Brain microvascular endothelial cell (primary cell): ENCODE data around the gene EEA1.

Experiments used
- DNase-seq: peaks from one replicate; pipeline ENCODE4 v3.0.0-alpha.2; 2020
- H3K27ac ChIP-seq: fragments of 250-450 bp; sonication (Bioruptor Pico); 2 replicates; pipeline ENCODE4 v1.5.1; 2020; ENCODE audit warnings: mild to moderate bottlenecking, moderate library complexity
- H3K27me3 ChIP-seq: fragments of 250-450 bp; sonication (Bioruptor Pico); replicated peaks from 2 replicates; pipeline ENCODE4 v1.5.1; 2020; ENCODE audit warnings: mild to moderate bottlenecking
- H3K36me3 ChIP-seq: fragments of 250-450 bp; sonication (Bioruptor Pico); replicated peaks from 2 replicates; pipeline ENCODE4 v1.5.1; 2020; ENCODE audit warnings: mild to moderate bottlenecking
- H3K4me3 ChIP-seq: 2 replicates; pipeline ENCODE4 v1.5.1; 2011; ENCODE audit warnings: low read depth, mild to moderate bottlenecking, control low read depth, low read length, moderate library complexity
- in situ Hi-C: cut with HindIII; loops from 2 replicates; pipeline ENCODE4 v1.10.0; 2017; ENCODE audit warnings: low sequenced_read_pairs, low pct_ligation_motif_present
- TF ChIP-seq, protein P1 (sequence below): IDR thresholded peaks from 2 replicates; pipeline ENCODE4 v1.5.1; 2011; ENCODE audit warnings: low read depth, mild to moderate bottlenecking, moderate library complexity, low read length, control low read depth, inconsistent platforms; ENCODE audit errors: missing control alignments

The EEA1 gene

DNA sequence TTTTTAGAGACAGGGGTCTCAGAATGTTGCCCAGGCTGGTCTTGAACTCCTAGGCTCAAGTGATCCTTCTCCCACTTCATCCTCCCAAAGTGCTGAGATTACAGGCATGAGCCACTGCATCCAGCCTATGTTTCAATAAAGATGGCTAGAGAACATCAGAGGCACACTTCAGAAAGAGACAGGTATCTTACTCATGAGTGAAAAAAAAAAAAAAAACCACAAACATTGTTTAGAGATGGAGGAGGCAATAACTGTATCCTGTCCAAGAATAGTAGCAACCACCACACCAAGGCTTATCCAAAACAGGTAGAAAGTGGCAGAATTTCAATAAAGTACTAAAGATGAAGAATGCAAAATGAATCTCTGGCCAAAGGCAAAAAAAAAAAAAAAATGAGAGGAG is 30.3 kb downstream of the EEA1 start:
- H3K27me3 ChIP-seq = no peaks in the 10 kb centered on the region
- H3K36me3 ChIP-seq = no peaks in the 10 kb centered on the region
- DNase-seq = no peak
- peak overlapping the region; percentile 94 for H3K27ac ChIP-seq
- in situ Hi-C loops = no loop called here
- H3K4me3 ChIP-seq = no peak overlapping the region
- TF ChIP-seq, protein P1, sequence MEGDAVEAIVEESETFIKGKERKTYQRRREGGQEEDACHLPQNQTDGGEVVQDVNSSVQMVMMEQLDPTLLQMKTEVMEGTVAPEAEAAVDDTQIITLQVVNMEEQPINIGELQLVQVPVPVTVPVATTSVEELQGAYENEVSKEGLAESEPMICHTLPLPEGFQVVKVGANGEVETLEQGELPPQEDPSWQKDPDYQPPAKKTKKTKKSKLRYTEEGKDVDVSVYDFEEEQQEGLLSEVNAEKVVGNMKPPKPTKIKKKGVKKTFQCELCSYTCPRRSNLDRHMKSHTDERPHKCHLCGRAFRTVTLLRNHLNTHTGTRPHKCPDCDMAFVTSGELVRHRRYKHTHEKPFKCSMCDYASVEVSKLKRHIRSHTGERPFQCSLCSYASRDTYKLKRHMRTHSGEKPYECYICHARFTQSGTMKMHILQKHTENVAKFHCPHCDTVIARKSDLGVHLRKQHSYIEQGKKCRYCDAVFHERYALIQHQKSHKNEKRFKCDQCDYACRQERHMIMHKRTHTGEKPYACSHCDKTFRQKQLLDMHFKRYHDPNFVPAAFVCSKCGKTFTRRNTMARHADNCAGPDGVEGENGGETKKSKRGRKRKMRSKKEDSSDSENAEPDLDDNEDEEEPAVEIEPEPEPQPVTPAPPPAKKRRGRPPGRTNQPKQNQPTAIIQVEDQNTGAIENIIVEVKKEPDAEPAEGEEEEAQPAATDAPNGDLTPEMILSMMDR = no peak

DNA sequence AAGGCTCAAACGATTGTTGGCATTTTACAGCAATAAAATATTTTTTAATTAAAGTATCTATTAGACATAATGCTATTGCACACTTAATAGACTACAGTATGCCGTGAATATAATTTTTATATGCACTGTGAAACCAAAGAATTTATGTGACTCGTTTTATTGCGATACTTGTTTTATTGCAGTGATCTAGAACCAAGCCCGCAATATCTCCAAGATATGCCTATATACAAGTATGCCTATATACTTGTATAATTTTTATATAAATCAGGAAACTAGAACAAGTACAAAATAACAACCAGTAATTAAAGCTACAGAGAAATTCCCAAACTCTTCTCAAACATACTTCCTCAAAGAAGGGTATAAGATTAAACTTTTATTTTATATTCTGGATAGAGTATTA is 31.3 kb downstream of the EEA1 start:
- no peak for DNase-seq
- Histone ChIP-seq H3K27ac (no peak overlapping the region), H3K27me3 (no peaks in the 10 kb centered on the region), H3K4me3 (no peak overlapping the region), H3K36me3 (no peaks in the 10 kb centered on the region)
- in situ Hi-C loops = no loop called here
- TF ChIP-seq, protein P1 = no peak

DNA sequence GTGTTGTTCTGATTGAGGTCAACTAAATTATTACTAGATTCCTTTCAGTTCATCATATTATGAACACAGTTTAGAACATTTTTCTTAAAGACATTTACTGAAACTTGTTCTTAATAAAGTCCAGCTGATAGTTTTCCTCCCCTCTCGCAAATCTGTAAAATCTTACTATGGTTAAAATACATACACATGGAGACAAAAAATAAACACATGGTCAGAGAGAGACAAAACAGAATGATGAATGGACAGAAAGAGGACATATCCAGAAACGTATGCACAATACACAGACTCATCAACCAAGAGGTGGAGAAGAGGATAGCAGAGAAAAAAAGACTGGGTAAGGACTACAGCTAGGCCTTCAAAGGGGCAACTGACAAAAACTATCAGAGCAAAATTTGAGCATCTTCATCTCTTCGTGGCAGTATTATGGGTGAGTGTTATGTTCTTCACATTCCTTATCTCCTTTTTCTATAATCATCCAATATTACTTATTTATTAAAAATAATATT is 38.4 kb downstream of the EEA1 start:
- in situ Hi-C loops = no loop called here
- TF ChIP-seq, protein P1 = no peak

DNA sequence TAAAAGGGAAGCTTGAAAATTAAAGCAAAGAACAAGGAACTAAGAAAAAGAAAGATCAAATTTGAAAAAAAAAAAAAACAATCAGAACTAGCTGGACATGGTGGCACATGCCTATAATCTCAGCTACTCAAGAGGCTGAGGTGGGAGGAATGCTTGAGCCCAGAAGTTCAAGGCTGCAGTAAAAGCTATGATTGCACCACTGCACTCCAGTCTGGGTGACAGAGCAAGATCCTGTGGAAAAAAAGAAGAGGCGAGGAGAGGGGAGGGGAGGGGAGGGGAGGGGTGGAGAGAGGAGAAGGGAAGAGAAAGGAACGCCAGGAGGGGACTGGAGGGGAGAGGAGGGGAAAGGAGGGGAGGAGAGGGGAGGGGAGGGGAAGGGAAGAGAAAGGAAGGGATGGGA is 43.0 kb downstream of the EEA1 start:
- Histone ChIP-seq H3K36me3 (peaks cover 2% of the 10 kb centered on the region), H3K27me3 (no peaks in the 10 kb centered on the region), H3K4me3 (no peak overlapping the region), H3K27ac (no peak overlapping the region)
- in situ Hi-C loops = no loop called here
- TF ChIP-seq, protein P1 = no peak
- DNase-seq = no peak

More for the DNA sequence above, 38.4 kb downstream of the EEA1 start:
- no peak for DNase-seq
- Histone ChIP-seq H3K27me3 (no peaks in the 10 kb centered on the region), H3K4me3 (no peak overlapping the region), H3K27ac (no peak overlapping the region), H3K36me3 (peaks cover 2% of the 10 kb centered on the region)

DNA sequence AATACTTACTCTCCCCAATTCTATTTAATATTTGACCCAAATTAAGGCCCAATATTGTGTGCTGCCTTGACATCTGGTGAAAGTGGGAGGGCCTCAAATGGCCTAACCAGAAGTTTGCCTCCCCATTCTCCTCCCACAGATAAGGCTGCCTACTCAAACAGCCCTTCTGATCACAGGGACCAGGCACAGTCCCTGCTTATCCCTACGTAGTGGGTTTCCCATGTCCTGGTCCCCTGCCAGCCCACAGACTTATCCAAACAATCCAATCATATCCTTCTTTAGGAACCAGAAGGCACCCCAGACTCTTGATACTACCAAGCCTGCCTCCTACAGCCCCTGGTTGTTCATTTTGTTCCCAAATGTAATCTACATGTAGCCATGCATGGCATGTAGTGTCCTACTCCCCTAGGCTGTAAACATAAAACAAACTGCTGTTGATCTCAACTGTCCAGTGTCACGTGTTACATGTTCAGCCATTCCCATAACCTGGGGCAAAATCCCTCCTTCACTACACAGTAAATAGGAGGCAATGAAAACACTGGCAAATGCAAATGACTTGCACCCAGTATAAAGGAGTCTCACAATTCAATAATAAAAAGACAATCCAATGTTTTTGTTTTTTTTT is 49.3 kb downstream of the EEA1 start:
- in situ Hi-C loops = no loop called here
- H3K4me3 ChIP-seq = no peak overlapping the region
- DNase-seq = no peak
- no peak overlapping the region for H3K27ac ChIP-seq
- no peaks in the 10 kb centered on the region for H3K27me3 ChIP-seq
- TF ChIP-seq, protein P1 = no peak
- no peaks in the 10 kb centered on the region for H3K36me3 ChIP-seq

DNA sequence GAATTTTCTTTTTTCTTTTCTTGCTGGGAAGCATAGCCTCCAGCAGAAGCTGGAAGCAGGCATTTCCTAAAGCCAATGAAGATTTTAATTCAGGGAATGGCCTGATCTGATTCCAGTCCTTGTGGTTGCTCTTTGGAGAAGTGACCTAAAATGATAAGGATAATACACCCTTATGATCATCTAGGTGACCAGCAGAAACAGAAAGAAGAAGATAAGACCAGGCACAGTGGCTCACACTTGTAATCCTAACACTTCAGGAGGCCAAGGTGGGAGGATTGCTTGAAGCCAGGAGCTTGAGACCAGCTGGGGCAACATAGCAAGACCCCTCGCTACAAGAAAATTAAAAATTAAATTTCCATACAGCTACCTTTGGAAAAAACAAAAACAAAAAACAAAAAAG is 51.2 kb downstream of the EEA1 start:
- Histone ChIP-seq H3K27me3 (no peaks in the 10 kb centered on the region), H3K27ac (no peak overlapping the region), H3K4me3 (no peak overlapping the region), H3K36me3 (no peaks in the 10 kb centered on the region)
- TF ChIP-seq, protein P1 = no peak
- in situ Hi-C loops = no loop called here
- DNase-seq = no peak
